ENCODE data around the gene AXIN1. TPM values are rescaled to one million over a fixed set of nuclear protein-coding genes. Genes with fewer than 3 reads are reported as not detected.

The AXIN1 gene
- total and polyA plus RNA-seq, 9 of the 15 experiments (the other 6 are each of a cell fraction or from before 2014, with no cell fraction given) = 0.42 to 58.0 (median 25.9) TPM

- Histone ChIP-seq H3K27ac (ENCODE audit: extremely low read depth, low read depth, low read length) (peak overlapping the region; percentile 73), H3K9ac (ENCODE audit: insufficient read depth in 1 of 2, low read depth in 2 of 2, low read length in 2 of 2) (peak overlapping the region; percentile 74 to 95), H3K27me3 (ENCODE audit: control insufficient read depth in 2 of 2, insufficient read depth in 2 of 2, low read length in 2 of 2) (no peaks in the 10 kb centered on the region), H3K36me3 (ENCODE audit: control insufficient read depth, insufficient read depth, low read length) (peaks cover 24% of the 10 kb centered on the region), H3K9me3 (replicated peaks; ENCODE audit: control insufficient read depth, insufficient read depth, low read depth, low read length) (no peaks in the 10 kb centered on the region), H3K9me1 (ENCODE audit: control insufficient read depth, insufficient read depth, low read length) (no peaks in the 10 kb centered on the region), H3K4me2 (ENCODE audit: insufficient read depth, low read length) (peak overlapping the region; percentile 74), H3K79me2 (ENCODE audit: control insufficient read depth, insufficient read depth, low read length) (peaks cover 64% of the 10 kb centered on the region), H2AFZ (ENCODE audit: low read depth, low read length) (no peak overlapping the region), H4K20me1 (replicated peaks; ENCODE audit: control insufficient read depth, insufficient read depth, low read length) (no peaks in the 10 kb centered on the region), H3K4me3 (0 out of 2 replicates have a peak overlapping the region, but pooled peaks have one; percentile 10), H3K4me1 (replicated peaks in 1 of 2; ENCODE audit: control insufficient read depth in 2 of 2, insufficient read depth in 2 of 2, low read length in 2 of 2) (peaks cover 29 to 66% of the 10 kb centered on the region in 2 experiments)
- WGBS (ENCODE audit: insufficient coverage, low coverage, missing lambda C conversion rate) = 64% methylated on average over 14 of the region's 22 CpGs
- in situ Hi-C loops (cut with MboI) (loop anchor here (10.0 kb wide), 1 partner anchor 275 kb away; the partner anchor contains the start of gene RHBDL1), intact Hi-C loops (cut with micrococcal nuclease) (loop anchor here (5.0 to 10.0 kb wide), 3 partner anchors 85 to 283 kb away; partner anchors contain the start of genes JMJD8, RHOT2 and STUB1)
- ATAC-seq (no peak), DNase-seq (ENCODE audit: extremely low read depth in 1 of 4, low spot score in 3 of 4) (peak in 1 of 4 experiments; percentile 59), FAIRE-seq (no peak)
- ChIA-PET CTCF (ENCODE audit: low intra/inter-chr PET ratio) (interaction anchor here (0.6 kb wide), 1 partner anchor 28 kb away, joined by 3 read pairs; no protein-coding TSS in a partner anchor), POLR2A (interaction anchor here (0.5 to 2.4 kb wide), 5 partner anchors 11 to 132 kb away, joined by 3 to 7 read pairs (median 3); no protein-coding TSS in a partner anchor)
- BruUV-seq (replicated peaks) = no TSS peak
- no peak for TF ChIP-seq ZNF609 (CRISPR knock-in tag; IDR thresholded peaks at IDR 0.05; ENCODE audit: borderline replicate concordance)
- TF ChIP-seq REST (IDR thresholded peaks at IDR 0.05; ENCODE audit: borderline replicate concordance) = no peak
- TF ChIP-seq REST (CRISPR knock-in tag; IDR thresholded peaks at IDR 0.05; ENCODE audit: low read depth) = no peak
- no peak for TF ChIP-seq CBX5 (IDR thresholded peaks at IDR 0.05; ENCODE audit: borderline replicate concordance, low read depth)
- TF ChIP-seq CREB3L1 (IDR thresholded peaks at IDR 0.05; ENCODE audit: borderline replicate concordance, low read depth) = no peak
- TF ChIP-seq NCOA4 (IDR thresholded peaks at IDR 0.05; ENCODE audit: partially characterized antibody) = no peak
Observed at GRCh38 chr16:399340-400019, 47.0 kb upstream of the AXIN1 start.

Measured in K562 (cell line).